ENCODE data around the gene RAPGEF4.

The RAPGEF4 gene

DNA sequence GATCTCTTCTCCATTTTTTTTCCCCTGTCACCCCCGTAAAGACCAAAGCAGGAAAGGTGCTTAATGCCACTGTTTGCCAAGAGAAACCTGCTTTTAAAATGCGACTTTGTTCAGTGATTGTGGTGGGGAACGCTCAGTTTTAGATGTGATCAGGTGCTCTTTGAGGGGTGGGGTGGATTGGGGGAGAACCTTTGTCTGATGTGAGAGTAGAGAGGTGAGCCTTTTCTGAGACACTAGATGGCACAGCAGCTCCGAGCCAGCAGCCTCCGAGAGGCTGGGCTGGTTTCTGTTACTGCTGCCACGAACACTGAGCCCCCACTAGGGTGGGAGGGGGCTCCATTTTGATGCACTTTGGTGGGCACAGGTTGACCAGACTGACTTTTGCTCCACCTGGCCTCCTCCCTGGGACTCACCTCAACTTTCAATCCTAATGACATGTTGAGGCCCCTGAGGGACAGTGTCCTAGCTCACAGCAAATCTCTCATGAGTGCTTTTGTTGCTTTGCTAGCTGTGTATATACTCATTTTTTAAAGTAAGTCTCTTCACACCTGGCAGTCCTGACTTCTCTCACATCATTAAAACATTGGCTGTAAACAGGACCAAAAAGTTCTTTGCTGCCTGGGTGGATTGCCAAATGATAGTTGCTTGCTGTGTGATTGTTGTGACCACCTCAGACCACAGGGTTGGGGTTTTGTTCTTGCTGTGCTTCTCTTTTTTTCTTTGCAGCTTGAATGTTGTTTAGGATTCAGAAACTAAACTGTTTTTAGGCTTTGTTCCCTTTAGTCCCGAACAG lies 241.8 kb downstream of the RAPGEF4 start:
- peak; percentile 3 for DNase-seq

DNA sequence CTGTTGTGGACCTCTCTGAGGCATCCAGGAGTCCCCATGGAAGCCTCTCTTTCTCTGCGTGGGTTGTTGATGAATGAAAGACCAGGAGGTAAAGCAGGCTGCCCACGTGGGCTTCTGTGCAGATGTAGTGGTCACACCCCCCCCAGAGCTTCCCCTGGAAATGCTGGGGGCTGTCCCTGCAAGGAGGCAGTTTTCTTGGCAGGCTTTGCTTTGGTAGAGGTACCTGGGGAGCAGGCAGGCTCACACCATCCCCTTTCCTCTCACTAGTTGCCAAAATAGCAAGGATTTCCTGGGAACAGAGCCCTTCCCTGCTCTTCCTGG lies 242.4 kb downstream of the RAPGEF4 start:
- no peak for DNase-seq

- DNase-seq, result no peak
Measured at GRCh38 chr2:172985139-172985892, 249.7 kb downstream of the RAPGEF4 start.

DNA sequence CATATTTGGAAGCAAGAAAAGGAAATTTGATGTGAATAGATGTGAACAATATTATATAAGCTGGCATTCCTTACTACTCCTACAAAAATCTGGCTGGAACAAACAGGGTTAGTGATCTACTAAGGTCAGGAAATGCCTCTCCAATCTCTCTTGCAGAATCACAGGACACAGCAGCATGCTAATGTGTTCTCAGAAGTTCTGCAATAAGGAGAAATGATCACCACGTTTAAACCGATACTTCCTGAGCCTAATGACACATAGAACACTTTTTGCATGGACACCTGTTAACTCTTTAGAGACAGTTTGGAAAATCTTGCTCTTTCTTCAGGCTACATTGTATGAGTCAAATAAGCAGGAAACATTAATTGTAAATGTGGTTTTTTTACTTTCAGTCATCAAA lies 250.4 kb downstream of the RAPGEF4 start:
- DNase-seq, result no peak

DNA sequence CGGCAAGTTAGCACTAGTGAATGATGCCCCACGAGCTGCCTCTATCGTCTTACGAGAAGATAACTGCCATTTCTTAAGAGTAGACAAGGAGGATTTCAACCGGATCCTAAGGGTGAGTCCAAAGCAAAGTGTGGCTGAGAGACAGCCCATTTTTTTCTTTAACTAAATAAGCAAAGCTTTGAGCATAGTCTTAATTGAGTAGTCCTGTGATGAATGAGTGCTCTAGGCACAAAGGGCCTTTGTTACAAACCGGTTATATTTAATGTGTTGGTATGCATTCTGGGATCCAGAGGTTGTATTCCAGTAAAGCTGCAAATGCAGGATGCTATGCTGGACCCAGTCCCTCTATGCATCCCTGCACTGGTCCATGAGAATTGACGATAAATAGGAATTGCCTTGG lies 253.1 kb downstream of the RAPGEF4 start:
- DNase-seq, result no peak

GRCh38 chr2:172991031-172991430 lies 255.4 kb downstream of the RAPGEF4 start:
- no peak for DNase-seq

GRCh38 chr2:172993139-172993538 lies 257.5 kb downstream of the RAPGEF4 start:
- no peak for DNase-seq

DNA sequence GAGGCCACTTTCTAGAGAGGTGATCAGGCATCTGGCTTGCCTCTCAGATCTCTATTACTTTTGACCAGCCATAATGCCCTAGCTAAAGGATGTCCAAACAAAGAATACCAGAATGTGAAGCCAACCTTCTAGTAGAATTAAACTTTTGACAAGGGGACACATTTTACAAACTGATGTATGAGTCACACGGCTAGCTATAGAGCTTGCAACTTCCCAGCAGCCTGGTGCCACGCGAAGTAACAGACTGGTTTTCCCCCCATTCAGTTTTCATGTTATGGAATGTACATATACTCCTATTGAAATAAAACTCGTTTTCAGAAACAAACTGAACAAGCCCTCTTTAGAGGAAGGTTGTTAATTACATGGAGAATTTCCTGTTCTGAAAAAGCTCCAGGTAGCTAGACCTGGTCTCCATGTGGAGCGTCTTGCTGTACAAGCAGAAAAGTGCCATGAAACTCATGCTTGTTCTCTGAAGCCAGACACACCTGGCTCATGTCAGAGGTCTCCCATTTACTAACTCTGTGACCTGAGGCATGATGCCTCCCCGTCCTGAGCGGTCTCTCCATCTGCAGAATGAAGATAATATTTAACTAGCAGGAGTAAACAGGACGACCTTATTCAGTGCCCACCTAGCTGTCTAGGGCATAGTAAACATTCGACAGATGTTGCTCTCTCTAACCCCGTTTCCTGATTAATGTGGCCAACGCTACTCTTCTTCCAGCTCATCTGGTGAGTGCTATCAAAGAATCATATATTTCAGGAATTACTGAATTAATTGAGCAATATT lies 258.5 kb downstream of the RAPGEF4 start:
- DNase-seq, result no peak

- no peak for DNase-seq
Measured at GRCh38 chr2:172994864-172995263, 259.2 kb downstream of the RAPGEF4 start.

- no peak for DNase-seq
Measured at GRCh38 chr2:172995323-172996244, 259.9 kb downstream of the RAPGEF4 start.

DNA sequence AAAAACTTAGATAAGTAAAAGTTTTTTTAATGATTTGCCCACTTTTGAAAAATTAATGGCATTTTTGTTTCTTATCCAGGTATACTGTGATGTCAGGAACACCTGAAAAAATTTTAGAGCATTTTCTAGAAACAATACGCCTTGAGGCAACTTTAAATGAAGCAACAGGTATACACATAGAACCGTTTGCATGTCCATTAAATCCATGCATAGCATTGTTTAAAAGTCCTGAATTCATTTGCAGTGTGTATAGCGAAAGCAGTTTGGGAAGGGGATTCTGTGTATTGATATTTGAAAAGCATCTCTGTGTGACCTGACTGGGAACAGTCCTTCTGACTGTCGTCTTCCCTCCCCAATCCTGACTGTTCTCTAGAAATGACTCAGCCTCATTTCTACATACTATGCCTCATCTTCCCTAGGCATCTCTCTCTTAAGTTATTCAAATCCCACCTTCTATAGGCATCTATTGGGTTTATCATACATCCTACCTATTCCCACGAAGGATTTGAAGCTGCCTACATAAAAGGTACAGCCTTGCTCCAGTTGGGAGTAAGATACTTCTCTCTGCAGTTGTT lies 260.8 kb downstream of the RAPGEF4 start:
- DNase-seq, result no peak

- DNase-seq, result no peak
Measured at GRCh38 chr2:172997031-172997430, 261.4 kb downstream of the RAPGEF4 start.

GRCh38 chr2:172998547-172999272 lies 263.1 kb downstream of the RAPGEF4 start:
- no peak for DNase-seq

DNA sequence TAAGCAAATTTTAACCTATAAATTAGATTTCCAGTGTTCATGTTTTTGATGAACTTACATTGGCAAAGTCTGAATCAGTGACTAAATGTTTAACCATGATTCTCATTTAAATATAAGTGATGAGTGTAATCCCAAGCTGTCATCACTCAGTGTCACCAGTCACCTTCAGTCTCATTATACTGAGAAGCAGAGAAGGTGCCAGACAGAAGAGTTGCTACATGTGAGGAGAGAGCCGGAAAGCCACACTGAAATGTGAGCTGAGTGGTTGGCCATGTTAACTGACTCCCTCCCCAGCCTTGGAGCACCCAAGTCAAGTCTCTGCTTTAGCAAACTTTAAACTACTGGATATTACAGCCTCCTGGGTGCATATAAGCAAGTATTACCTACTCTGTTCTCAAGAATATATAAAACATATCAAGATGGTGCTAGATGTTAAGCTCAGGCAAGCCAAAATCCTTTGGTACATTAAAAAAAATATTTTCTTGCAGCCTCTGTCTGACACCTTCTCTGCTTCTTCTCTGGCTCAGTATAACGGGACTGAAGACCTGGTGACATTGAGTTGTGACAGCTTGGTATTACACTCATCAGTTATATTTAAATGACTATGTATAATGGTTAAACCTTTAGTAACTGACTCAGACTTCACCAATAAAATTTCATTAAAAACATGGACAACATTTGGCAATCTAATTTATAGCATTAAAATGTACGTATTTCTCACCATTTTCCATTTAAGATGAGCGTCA lies 264.2 kb downstream of the RAPGEF4 start:
- no peak for DNase-seq

DNA sequence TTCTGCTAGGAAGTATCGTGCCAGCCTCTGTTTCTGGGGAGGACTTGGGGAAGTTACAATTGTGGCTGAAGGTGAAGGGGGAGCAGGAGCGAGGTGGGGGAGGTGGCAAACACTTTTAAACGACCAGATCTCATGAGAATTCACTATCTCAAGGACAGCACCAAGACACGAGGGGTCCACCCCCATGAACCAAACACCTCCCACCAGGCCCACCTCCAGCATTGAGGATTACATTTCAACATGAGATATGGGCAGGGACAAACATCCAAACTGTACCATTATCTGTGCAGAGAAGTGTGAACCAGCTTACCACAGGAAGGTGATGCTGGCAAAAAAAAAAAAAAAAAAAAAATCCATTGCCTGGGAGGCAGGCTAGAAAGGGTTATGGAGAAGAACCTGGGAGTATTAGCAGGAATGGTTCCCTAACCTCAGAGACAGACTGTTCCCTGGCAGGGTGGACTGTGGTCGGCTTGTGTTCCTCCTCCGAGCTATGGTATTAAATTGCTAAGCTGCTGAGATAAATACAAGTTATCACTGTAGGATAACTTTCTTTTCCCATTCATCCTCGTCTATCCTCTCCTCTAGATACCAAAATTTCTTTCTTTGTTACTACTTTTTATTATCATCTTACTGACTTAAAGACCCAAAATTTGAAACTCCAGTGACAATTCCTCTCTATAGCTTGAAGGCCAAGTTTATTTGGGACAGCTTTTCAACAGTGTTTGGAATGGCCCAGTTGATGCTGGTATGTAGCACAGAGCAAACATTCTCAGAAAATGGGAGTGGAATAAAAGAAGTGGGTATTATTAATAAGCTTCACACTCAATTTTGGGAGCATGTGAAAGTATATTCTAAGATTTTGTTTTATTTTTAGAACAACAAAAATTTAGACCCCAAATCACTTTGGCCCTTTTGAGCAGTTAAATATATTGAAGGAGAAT lies 266.3 kb downstream of the RAPGEF4 start:
- no peak for DNase-seq

- DNase-seq, result no peak
Measured at GRCh38 chr2:173002751-173003541, 267.3 kb downstream of the RAPGEF4 start.

- DNase-seq, result no peak
Measured at GRCh38 chr2:173008786-173009185, 273.1 kb downstream of the RAPGEF4 start.

DNA sequence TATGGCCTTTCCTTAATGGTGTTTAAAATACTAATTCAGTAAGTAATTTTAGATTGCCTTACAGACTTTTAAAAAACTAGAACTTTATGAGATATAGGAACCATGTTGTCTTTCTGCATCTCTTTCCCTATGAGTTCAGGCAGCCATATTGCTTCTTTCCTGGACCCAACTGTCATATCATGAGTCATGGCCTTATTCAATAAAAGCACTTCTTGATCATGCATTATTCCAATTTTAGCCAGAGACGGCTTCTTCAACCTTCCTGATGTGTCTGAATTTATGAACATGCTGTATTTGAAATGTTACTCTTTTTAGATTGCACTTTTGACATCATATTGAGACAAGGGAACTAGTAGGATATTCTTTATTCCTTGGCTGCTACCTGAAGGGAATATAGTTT lies 274.6 kb downstream of the RAPGEF4 start:
- DNase-seq, result no peak

DNA sequence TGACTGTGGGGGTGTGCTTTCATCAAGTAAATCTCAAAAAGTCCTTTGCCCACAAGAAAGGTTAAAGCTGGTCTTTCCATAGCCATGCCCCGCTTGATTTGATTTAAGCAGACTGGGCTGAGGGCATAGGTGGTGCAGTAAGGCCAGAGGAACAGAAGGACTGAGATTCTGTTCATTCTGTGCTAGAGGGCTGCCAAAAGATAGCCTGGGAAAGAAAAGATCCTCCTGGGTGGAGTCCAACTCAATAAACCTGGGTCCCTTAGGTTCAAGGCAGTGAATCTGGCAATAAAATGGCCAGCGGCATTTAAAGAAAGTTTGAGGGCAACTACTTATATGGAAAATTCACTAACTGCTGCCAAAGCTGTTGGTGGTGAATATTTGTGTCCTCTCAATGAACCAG lies 280.8 kb downstream of the RAPGEF4 start:
- DNase-seq, result no peak
